Measurements from ENCODE around the gene WNT5A.
A peak's percentile ranks its signal among the peaks of the same experiment; 100 is the strongest.

The WNT5A gene

DNA sequence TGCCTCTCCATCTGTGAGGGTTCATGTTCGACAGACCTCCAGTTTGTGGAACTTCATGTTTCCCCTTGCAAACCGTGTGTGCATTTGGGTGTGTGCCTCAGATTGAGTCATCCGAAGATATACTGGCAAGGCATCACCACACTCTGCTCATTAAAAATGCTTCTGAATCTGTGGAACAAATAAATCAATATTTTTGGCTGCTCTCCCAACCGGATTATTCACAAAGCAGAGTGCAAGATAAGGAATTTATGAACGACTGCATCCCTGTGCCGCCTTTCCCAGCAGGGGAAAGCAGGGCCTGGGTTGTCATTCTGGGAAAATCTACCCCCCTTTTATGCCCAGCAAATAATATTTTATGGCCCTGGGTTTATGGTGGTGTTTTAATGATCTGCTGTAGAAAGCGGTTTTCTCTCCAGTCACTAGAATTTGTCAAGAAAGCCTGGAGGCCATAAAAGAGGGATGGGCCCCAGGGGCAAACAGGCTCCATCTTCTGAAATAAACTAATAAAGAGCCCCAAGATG lies 4.2 kb upstream of the WNT5A start (continued):
- TF ChIP-seq, protein P1, sequence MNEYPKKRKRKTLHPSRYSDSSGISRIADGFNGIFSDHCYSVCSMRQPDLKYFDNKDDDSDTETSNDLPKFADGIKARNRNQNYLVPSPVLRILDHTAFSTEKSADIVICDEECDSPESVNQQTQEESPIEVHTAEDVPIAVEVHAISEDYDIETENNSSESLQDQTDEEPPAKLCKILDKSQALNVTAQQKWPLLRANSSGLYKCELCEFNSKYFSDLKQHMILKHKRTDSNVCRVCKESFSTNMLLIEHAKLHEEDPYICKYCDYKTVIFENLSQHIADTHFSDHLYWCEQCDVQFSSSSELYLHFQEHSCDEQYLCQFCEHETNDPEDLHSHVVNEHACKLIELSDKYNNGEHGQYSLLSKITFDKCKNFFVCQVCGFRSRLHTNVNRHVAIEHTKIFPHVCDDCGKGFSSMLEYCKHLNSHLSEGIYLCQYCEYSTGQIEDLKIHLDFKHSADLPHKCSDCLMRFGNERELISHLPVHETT (tag by site-specific recombination; IDR thresholded peaks at IDR 0.05) = 0 out of 2 replicates have a peak, but pooled peaks have one; percentile 26
- TF ChIP-seq KLF9 (tag by site-specific recombination; IDR thresholded peaks at IDR 0.05; ENCODE audit: low read depth) (no peak), ZNF629 (tag by site-specific recombination; IDR thresholded peaks at IDR 0.05) (peak; percentile 69), ZBTB20 (tag by site-specific recombination; IDR thresholded peaks at IDR 0.05) (peak; percentile 71), ZSCAN30 (tag by site-specific recombination; IDR thresholded peaks at IDR 0.05) (peak; percentile 85), KLF7 (tag by site-specific recombination; IDR thresholded peaks at IDR 0.05; ENCODE audit: borderline replicate concordance) (peak; percentile 85; the same call in 1 of the 2 replicates), KLF8 (tag by site-specific recombination; IDR thresholded peaks at IDR 0.05) (no peak; the same call in 1 of the 2 replicates), ZBTB17 (tag by site-specific recombination; IDR thresholded peaks at IDR 0.05) (peak; percentile 93), ZNF843 (tag by site-specific recombination; IDR thresholded peaks at IDR 0.05) (peak; percentile 92), ZNF423 (tag by site-specific recombination; IDR thresholded peaks at IDR 0.05) (peak; percentile 23; the same call in 1 of the 2 replicates), ZNF600 (tag by site-specific recombination; IDR thresholded peaks at IDR 0.05) (peak; percentile 49; the same call in 1 of the 2 replicates), GLIS1 (tag by site-specific recombination; IDR thresholded peaks at IDR 0.05) (peak; percentile 55; the same call in 1 of the 2 replicates), ZNF174 (tag by site-specific recombination; IDR thresholded peaks at IDR 0.05) (no peak), ZNF19 (tag by site-specific recombination; IDR thresholded peaks at IDR 0.05; ENCODE audit: low read depth) (no peak)
- TF ChIP-seq, protein P2, sequence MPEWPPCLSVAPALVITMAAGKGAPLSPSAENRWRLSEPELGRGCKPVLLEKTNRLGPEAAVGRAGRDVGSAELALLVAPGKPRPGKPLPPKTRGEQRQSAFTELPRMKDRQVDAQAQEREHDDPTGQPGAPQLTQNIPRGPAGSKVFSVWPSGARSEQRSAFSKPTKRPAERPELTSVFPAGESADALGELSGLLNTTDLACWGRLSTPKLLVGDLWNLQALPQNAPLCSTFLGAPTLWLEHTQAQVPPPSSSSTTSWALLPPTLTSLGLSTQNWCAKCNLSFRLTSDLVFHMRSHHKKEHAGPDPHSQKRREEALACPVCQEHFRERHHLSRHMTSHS (tag by site-specific recombination; IDR thresholded peaks at IDR 0.05) = peak; percentile 30; the same call in 1 of the 2 replicates
- TF ChIP-seq, protein P3, sequence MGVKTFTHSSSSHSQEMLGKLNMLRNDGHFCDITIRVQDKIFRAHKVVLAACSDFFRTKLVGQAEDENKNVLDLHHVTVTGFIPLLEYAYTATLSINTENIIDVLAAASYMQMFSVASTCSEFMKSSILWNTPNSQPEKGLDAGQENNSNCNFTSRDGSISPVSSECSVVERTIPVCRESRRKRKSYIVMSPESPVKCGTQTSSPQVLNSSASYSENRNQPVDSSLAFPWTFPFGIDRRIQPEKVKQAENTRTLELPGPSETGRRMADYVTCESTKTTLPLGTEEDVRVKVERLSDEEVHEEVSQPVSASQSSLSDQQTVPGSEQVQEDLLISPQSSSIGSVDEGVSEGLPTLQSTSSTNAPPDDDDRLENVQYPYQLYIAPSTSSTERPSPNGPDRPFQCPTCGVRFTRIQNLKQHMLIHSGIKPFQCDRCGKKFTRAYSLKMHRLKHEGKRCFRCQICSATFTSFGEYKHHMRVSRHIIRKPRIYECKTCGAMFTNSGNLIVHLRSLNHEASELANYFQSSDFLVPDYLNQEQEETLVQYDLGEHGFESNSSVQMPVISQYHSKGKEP (tag by site-specific recombination; IDR thresholded peaks at IDR 0.05) = peak; percentile 70
- TF ChIP-seq, protein P4, sequence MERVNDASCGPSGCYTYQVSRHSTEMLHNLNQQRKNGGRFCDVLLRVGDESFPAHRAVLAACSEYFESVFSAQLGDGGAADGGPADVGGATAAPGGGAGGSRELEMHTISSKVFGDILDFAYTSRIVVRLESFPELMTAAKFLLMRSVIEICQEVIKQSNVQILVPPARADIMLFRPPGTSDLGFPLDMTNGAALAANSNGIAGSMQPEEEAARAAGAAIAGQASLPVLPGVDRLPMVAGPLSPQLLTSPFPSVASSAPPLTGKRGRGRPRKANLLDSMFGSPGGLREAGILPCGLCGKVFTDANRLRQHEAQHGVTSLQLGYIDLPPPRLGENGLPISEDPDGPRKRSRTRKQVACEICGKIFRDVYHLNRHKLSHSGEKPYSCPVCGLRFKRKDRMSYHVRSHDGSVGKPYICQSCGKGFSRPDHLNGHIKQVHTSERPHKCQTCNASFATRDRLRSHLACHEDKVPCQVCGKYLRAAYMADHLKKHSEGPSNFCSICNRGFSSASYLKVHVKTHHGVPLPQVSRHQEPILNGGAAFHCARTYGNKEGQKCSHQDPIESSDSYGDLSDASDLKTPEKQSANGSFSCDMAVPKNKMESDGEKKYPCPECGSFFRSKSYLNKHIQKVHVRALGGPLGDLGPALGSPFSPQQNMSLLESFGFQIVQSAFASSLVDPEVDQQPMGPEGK (tag by site-specific recombination; IDR thresholded peaks at IDR 0.05) = peak; percentile 54
- TF ChIP-seq, protein P5, sequence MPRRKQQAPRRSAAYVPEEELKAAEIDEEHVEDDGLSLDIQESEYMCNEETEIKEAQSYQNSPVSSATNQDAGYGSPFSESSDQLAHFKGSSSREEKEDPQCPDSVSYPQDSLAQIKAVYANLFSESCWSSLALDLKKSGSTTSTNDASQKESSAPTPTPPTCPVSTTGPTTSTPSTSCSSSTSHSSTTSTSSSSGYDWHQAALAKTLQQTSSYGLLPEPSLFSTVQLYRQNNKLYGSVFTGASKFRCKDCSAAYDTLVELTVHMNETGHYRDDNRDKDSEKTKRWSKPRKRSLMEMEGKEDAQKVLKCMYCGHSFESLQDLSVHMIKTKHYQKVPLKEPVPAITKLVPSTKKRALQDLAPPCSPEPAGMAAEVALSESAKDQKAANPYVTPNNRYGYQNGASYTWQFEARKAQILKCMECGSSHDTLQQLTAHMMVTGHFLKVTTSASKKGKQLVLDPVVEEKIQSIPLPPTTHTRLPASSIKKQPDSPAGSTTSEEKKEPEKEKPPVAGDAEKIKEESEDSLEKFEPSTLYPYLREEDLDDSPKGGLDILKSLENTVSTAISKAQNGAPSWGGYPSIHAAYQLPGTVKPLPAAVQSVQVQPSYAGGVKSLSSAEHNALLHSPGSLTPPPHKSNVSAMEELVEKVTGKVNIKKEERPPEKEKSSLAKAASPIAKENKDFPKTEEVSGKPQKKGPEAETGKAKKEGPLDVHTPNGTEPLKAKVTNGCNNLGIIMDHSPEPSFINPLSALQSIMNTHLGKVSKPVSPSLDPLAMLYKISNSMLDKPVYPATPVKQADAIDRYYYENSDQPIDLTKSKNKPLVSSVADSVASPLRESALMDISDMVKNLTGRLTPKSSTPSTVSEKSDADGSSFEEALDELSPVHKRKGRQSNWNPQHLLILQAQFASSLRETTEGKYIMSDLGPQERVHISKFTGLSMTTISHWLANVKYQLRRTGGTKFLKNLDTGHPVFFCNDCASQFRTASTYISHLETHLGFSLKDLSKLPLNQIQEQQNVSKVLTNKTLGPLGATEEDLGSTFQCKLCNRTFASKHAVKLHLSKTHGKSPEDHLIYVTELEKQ (tag by site-specific recombination; IDR thresholded peaks at IDR 0.05; ENCODE audit: borderline replicate concordance) = peak; percentile 71; the same call in 1 of the 2 replicates
- TF ChIP-seq, protein P6, sequence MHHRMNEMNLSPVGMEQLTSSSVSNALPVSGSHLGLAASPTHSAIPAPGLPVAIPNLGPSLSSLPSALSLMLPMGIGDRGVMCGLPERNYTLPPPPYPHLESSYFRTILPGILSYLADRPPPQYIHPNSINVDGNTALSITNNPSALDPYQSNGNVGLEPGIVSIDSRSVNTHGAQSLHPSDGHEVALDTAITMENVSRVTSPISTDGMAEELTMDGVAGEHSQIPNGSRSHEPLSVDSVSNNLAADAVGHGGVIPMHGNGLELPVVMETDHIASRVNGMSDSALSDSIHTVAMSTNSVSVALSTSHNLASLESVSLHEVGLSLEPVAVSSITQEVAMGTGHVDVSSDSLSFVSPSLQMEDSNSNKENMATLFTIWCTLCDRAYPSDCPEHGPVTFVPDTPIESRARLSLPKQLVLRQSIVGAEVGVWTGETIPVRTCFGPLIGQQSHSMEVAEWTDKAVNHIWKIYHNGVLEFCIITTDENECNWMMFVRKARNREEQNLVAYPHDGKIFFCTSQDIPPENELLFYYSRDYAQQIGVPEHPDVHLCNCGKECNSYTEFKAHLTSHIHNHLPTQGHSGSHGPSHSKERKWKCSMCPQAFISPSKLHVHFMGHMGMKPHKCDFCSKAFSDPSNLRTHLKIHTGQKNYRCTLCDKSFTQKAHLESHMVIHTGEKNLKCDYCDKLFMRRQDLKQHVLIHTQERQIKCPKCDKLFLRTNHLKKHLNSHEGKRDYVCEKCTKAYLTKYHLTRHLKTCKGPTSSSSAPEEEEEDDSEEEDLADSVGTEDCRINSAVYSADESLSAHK (tag by site-specific recombination; IDR thresholded peaks at IDR 0.05) = peak; percentile 69
- TF ChIP-seq, protein P7, sequence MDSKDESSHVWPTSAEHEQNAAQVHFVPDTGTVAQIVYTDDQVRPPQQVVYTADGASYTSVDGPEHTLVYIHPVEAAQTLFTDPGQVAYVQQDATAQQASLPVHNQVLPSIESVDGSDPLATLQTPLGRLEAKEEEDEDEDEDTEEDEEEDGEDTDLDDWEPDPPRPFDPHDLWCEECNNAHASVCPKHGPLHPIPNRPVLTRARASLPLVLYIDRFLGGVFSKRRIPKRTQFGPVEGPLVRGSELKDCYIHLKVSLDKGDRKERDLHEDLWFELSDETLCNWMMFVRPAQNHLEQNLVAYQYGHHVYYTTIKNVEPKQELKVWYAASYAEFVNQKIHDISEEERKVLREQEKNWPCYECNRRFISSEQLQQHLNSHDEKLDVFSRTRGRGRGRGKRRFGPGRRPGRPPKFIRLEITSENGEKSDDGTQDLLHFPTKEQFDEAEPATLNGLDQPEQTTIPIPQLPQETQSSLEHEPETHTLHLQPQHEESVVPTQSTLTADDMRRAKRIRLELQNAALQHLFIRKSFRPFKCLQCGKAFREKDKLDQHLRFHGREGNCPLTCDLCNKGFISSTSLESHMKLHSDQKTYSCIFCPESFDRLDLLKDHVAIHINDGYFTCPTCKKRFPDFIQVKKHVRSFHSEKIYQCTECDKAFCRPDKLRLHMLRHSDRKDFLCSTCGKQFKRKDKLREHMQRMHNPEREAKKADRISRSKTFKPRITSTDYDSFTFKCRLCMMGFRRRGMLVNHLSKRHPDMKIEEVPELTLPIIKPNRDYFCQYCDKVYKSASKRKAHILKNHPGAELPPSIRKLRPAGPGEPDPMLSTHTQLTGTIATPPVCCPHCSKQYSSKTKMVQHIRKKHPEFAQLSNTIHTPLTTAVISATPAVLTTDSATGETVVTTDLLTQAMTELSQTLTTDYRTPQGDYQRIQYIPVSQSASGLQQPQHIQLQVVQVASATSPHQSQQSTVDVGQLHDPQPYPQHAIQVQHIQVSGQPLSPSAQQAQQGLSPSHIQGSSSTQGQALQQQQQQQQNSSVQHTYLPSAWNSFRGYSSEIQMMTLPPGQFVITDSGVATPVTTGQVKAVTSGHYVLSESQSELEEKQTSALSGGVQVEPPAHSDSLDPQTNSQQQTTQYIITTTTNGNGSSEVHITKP (tag by site-specific recombination; IDR thresholded peaks at IDR 0.05) = peak; percentile 69
- TF ChIP-seq, protein P8, sequence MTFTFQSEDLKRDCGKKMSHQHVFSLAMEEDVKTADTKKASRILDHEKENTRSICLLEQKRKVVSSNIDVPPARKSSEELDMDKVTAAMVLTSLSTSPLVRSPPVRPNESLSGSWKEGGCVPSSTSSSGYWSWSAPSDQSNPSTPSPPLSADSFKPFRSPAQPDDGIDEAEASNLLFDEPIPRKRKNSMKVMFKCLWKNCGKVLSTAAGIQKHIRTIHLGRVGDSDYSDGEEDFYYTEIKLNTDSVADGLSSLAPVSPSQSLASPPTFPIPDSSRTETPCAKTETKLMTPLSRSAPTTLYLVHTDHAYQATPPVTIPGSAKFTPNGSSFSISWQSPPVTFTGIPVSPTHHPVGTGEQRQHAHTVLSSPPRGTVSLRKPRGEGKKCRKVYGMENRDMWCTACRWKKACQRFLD (tag by site-specific recombination; IDR thresholded peaks at IDR 0.05) = no peak

Measured in HEK293 (cell line).